LNCaP clone FGC (cell line): ENCODE measurements around the gene SAMD4A.

ENCODE experiments used
- DNase-seq: peaks from one replicate; pipeline ENCODE4 v3.0.0-alpha.2; 2011; ENCODE audit warnings: low read depth
- H3K4me3 ChIP-seq: 2 replicates; pipeline ENCODE4 v1.5.1; 2011; ENCODE audit warnings: mild to moderate bottlenecking, low read depth, low read length, control low read depth
- TF ChIP-seq, protein P1 (sequence below): IDR thresholded peaks from 2 replicates; pipeline ENCODE4 v1.5.1; 2012; ENCODE audit warnings: mild to moderate bottlenecking; ENCODE audit not compliant: control insufficient read depth, insufficient read depth; ENCODE audit errors: extremely low read depth

SAMD4A gene, protein sequence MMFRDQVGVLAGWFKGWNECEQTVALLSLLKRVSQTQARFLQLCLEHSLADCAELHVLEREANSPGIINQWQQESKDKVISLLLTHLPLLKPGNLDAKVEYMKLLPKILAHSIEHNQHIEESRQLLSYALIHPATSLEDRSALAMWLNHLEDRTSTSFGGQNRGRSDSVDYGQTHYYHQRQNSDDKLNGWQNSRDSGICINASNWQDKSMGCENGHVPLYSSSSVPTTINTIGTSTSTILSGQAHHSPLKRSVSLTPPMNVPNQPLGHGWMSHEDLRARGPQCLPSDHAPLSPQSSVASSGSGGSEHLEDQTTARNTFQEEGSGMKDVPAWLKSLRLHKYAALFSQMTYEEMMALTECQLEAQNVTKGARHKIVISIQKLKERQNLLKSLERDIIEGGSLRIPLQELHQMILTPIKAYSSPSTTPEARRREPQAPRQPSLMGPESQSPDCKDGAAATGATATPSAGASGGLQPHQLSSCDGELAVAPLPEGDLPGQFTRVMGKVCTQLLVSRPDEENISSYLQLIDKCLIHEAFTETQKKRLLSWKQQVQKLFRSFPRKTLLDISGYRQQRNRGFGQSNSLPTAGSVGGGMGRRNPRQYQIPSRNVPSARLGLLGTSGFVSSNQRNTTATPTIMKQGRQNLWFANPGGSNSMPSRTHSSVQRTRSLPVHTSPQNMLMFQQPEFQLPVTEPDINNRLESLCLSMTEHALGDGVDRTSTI

DNA sequence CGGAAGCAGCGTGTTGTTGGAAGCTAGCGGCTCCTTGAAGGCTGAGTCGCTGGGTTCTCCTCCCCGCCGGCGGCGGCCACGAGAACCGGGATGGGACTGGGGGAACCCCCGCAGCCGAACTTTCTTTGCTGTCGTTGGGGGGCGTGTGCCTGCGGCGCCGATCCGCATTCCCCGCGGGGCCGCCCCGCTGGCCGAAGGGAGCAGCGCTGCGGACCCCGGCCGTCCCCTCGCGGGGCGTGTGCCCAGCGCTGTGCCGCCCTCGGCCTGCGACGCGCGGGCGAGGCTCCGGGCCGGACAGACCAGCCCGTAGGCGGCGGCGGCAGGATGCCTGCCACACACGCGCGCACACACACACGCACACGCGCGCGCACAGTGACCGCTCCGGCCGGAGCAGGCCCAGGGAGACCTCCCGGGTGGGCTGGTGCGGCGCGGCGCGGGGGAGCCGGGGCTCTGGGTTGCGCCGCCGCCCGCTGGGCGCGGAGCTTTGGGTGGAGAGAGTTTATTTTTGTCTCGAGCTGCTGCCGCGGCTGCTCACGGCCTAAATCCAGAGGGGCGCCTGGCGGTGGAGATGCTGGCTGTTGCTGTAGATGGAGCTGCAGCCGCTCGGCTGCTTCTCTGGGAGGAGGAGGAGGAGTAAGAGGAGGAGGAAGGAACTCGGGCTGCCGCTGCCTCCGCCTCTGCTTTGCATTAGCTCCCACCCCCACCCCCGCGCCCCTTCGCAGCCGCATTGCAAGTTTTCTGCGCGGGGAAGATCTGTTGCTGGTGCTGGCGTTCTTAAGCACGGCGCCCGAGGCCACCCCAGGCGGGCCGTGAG is at the start of gene SAMD4A:
Gene SAMD4A (plus strand): TSS at position 719 of the 814 bp plus-strand sequence. CDS start 789 bp downstream, outside the sequence.
- TF ChIP-seq, protein P1, sequence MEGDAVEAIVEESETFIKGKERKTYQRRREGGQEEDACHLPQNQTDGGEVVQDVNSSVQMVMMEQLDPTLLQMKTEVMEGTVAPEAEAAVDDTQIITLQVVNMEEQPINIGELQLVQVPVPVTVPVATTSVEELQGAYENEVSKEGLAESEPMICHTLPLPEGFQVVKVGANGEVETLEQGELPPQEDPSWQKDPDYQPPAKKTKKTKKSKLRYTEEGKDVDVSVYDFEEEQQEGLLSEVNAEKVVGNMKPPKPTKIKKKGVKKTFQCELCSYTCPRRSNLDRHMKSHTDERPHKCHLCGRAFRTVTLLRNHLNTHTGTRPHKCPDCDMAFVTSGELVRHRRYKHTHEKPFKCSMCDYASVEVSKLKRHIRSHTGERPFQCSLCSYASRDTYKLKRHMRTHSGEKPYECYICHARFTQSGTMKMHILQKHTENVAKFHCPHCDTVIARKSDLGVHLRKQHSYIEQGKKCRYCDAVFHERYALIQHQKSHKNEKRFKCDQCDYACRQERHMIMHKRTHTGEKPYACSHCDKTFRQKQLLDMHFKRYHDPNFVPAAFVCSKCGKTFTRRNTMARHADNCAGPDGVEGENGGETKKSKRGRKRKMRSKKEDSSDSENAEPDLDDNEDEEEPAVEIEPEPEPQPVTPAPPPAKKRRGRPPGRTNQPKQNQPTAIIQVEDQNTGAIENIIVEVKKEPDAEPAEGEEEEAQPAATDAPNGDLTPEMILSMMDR, result peak; percentile 22; the same call in 1 of the 2 replicates
- DNase-seq, result no peak
- H3K4me3 ChIP-seq, result peak within 1 kb of the TSS; percentile 49

DNA sequence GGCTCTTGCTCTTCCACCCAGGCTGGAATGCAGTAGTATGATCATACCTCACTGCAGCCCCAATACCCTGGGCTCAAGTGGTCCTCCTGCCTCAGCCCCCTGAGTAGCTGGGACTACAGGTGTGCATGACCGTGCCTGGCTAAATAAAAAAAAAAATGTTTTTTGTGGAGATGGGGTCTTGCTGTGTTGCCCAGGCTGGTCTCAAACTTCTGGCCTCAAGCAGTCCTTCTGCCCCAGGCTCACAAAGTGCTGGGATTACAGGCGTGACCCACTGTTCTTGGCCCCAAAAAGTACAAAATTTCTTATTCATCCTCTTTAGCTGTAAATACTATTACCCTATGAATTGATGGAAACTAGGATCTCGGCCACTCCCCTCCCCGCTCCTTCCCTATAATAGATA is 42.5 kb upstream of the SAMD4A start:
- TF ChIP-seq, protein P1, result no peak
- H3K4me3 ChIP-seq, result no peak overlapping the region
- DNase-seq, result no peak

DNA sequence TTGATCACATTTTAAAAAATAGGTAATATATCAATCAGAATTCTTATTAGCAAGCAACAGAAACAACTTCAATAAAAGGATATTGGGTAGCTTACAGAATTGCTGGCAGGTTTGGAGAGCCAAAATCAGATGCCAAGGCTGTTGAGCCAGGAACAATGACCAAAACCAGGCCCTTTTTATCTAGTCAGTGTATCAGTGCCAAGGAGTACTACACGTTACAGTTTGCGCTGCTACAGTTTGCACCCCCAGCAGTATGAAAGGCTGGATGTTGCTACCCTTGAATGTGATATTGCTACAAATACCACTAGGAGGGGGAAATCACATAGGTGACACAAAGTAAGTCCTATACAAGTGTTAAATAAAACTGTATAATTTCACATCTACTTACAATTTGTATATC is 38.0 kb upstream of the SAMD4A start:
- TF ChIP-seq, protein P1, result no peak
- H3K4me3 ChIP-seq, result no peak overlapping the region
- DNase-seq, result no peak

DNA sequence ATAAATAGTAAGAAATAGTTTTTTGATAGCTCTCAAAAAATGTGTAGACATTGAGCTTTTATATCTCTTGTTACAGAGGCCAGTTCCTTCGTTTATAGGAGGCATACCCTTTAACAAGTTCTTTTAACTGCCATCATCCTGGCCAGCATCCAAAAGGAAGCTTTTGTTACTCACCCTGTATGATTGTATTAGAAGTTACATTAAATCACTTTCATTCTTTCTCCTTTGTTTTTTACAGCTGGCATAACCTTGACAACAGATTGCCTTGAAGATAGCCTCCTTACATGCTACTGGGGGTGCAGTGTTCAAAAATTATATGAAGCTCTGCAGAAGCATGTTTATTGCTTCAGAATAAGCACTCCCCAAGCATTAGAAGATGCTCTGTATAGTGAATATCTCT is 37.1 kb upstream of the SAMD4A start:
- TF ChIP-seq, protein P1, result no peak
- H3K4me3 ChIP-seq, result no peak overlapping the region
- DNase-seq, result peak; percentile 75

DNA sequence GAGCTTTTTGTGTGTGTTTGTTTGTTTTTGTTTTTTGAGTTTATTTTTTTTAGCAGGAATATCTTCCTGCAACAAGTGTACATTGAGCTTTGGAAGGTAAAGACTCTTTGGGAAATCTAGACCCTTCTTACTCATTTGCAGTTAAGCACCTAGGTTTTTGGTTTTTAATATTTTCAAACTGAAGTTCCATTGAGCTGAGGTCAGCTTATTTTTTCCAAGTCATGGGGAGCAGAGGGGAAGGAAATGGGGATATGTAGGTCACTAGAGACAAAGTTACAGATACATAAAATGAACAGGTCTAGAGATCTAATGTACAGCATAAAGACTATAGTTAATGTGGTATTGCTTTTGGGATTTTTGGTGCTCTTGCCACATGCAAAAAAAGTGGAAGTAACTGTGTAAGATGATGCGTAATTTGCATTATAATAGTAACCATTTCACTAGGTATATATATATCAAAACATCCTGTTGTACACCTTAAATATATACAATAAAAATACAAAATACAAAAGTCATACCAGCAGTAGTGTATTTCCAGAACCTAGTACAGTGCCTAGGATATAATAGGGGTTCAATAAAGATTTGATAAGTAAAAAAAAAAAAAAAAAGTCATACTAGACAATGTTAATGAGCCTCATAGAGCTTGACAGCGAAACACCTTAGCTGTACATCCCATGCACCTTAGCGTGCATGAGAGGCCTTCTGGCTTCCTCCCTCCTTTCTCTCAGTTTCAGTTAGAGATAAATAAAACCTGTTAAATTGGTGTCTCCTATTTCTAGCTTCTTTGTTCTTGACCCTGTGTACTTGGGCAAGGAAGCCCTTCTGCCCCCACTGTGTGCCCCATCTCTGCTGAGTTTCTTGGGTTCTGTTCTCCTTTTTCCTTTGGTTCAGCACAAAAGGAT is 34.6 kb upstream of the SAMD4A start:
- TF ChIP-seq, protein P1, result no peak

DNA sequence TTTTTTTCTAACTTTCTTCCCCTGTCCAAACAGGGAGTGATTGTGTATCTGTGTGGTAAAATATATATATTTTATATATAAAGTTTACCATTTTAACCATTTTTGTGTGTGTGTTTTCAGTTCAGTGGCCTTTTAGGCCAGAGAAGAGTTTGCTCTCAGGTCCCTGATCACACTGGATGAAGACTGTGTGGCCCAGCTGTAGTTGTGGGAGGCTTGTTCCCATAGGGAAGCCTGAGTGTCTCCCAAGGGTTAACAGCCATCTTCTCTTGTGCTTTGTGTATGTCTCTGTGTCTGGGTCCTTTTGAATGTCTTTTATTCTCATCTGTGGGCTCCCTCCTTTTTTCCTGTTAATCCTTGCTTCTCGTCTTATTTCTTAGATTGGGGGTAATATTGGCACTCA is 33.8 kb upstream of the SAMD4A start:
- TF ChIP-seq, protein P1, result no peak
- no peak overlapping the region for H3K4me3 ChIP-seq
- DNase-seq, result no peak

More for the DNA sequence above, 34.6 kb upstream of the SAMD4A start:
- H3K4me3 ChIP-seq, result no peak overlapping the region
- no peak for DNase-seq
